Measurements from ENCODE around the gene SCML2.

DNA sequence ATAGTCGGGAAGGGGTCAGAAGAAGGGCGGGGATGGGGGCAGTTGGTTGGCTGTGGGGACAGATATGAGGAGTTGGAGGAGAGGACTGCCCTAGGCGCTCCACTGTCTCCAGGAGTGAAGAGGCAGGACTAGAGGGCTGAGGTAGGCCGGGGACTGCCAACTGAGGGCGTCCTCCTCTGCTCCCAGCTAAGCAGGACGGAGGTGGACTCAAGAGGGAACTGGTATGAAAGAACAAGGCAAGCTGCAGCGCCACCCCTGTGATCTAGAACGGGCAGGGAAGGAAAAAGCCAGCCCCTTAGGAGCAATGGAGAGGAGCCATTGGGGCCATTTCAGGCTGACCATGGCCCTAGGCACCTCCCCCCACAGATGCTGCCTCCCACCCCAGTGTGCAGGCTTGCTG, 147.8 kb downstream of the SCML2 start:
- TF ChIP-seq, protein P1, sequence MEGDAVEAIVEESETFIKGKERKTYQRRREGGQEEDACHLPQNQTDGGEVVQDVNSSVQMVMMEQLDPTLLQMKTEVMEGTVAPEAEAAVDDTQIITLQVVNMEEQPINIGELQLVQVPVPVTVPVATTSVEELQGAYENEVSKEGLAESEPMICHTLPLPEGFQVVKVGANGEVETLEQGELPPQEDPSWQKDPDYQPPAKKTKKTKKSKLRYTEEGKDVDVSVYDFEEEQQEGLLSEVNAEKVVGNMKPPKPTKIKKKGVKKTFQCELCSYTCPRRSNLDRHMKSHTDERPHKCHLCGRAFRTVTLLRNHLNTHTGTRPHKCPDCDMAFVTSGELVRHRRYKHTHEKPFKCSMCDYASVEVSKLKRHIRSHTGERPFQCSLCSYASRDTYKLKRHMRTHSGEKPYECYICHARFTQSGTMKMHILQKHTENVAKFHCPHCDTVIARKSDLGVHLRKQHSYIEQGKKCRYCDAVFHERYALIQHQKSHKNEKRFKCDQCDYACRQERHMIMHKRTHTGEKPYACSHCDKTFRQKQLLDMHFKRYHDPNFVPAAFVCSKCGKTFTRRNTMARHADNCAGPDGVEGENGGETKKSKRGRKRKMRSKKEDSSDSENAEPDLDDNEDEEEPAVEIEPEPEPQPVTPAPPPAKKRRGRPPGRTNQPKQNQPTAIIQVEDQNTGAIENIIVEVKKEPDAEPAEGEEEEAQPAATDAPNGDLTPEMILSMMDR (IDR thresholded peaks at IDR 0.05) = no peak
- no peak for TF ChIP-seq POLR2A (IDR thresholded peaks at IDR 0.05)
